GM12892 (cell line): Measurements from ENCODE around the gene ABCA7.
A peak's percentile ranks its signal among the peaks of the same experiment; 100 is the strongest.

Experiments
- DNase-seq: peaks from one replicate; pipeline ENCODE4 v3.0.0; 2011; ENCODE audit not compliant: insufficient read length
- FAIRE-seq: peaks from 2 replicates; lab custom pipeline; 2011; peaks lifted over from hg19 to GRCh38; lab: Jason Lieb, UNC
- POLR2A ChIP-seq: IDR thresholded peaks from 2 replicates; pipeline ENCODE4 v1.6.1; 2011; ENCODE audit warnings: low read depth, low read length, control low read depth
- POLR2AphosphoS5 ChIP-seq: IDR thresholded peaks from 2 replicates; pipeline ENCODE4 v1.6.1; 2011; ENCODE audit warnings: low read depth, low read length, control low read depth
- TAF1 ChIP-seq: IDR thresholded peaks from 2 replicates; pipeline ENCODE4 v1.6.1; 2011; ENCODE audit warnings: low read depth, mild to moderate bottlenecking, control low read depth, low read length, borderline replicate concordance

Gene ABCA7

DNA sequence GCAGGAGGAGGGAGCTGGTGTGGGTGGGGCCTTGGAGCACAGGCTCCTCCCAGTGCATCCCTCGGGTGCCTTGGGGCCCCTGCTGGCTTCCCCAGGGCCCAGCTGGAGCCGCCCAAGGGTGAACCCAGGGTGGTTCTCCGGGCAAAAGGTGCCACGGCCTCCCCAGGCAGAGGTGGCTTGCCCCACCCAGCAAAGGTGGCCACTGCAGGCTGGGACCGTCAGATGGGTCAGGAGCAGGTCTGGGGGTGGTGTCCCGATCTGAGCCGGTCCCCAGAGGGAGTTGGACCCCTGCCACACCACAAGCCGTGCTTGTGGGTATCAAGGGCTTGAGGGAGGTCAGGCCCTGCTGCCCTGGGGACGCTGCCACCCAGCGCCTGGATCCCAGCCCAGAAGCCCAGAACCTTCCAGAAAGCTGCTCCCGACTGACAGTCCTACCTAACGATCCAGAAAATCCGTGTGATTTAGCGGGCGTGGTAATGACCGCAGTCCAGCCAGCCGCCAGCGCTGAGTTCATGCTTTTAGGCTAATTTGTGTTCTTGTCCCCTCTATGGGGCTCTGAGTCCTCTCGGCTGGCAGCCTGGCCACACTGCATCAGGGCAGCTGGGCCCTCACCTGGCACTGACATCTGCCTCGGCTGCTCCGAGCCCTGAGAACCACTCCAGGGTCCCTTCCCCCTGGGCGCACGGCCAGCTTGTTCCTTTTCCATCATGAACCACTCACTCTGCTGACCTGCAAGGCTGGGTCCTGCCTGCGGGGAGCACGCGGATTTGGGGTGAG lies 44.7 kb upstream of the ABCA7 start:
- TF ChIP-seq POLR2A: no peak
- TF ChIP-seq POLR2AphosphoS5: no peak
- TF ChIP-seq TAF1: no peak
- DNase-seq (no peak), FAIRE-seq (no peak)

GRCh38 chr19:996051-996838 lies 43.7 kb upstream of the ABCA7 start:
- peak; percentile 17 for FAIRE-seq

DNA sequence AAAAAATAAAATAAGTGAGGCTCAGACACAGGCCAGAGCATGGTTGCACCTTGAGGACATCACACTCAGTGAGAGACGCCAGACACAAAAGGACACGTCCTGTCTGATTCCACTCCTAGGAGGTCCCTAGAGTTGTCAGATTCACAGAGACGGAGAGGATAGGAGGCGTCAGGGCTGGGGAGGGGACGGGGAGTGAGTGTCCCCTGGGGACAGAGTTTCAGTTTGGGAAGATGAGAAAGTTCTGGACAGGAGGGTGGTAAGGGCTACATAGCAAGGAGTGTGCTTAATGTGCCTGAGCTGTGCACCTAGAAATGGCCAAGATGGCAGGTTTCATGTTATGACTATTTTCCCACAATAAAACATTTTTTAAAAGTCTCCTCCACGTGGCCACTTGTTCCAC lies 41.8 kb upstream of the ABCA7 start:
- DNase-seq: no peak
- FAIRE-seq: no peak
- TF ChIP-seq POLR2AphosphoS5 (no peak), TAF1 (no peak), POLR2A (no peak)

More at GRCh38 chr19:996051-996838, 43.7 kb upstream of the ABCA7 start:
- TF ChIP-seq POLR2AphosphoS5: no peak; the same call in 1 of the 2 replicates
- TF ChIP-seq POLR2A: no peak; the same call in 1 of the 2 replicates
- no peak for TF ChIP-seq TAF1
- no peak for DNase-seq

- no peak for TF ChIP-seq TAF1
- TF ChIP-seq POLR2A: no peak
- FAIRE-seq (no peak), DNase-seq (no peak)
Measured at GRCh38 chr19:999379-999719, 40.6 kb upstream of the ABCA7 start.

DNA sequence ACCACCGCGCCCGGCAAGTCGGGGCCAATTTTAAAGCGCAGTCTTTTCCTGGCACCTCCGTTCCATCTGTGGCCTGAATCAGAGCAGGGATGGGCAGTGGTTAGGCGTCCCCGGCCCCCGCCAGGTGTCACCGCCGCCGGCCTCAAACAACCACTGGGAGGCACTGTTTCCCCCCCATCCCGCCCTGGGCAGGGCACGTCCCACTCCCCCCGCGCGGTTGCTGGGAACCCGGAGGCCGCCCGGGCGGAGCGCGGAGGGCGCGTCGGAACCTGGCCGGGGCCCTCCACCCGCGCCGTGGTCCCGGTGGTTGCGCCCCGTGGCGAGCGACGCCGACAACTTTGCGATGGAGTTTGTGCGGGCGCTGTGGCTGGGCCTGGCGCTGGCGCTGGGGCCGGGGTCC lies 39.8 kb upstream of the ABCA7 start, which contains the start of gene GRIN3B:
GRIN3B (plus strand) TSS at position 325 of the 400 bp plus-strand sequence; CDS start at position 344, 19 bp downstream.
- FAIRE-seq: no peak
- DNase-seq: peak; percentile 83
- TF ChIP-seq POLR2AphosphoS5 (no peak), POLR2A (no peak), TAF1 (no peak)

GRCh38 chr19:1000591-1001537 lies 39.0 kb upstream of the ABCA7 start:
- no peak for DNase-seq
- TF ChIP-seq POLR2AphosphoS5 (no peak), POLR2A (no peak), TAF1 (no peak)
- FAIRE-seq: no peak

DNA sequence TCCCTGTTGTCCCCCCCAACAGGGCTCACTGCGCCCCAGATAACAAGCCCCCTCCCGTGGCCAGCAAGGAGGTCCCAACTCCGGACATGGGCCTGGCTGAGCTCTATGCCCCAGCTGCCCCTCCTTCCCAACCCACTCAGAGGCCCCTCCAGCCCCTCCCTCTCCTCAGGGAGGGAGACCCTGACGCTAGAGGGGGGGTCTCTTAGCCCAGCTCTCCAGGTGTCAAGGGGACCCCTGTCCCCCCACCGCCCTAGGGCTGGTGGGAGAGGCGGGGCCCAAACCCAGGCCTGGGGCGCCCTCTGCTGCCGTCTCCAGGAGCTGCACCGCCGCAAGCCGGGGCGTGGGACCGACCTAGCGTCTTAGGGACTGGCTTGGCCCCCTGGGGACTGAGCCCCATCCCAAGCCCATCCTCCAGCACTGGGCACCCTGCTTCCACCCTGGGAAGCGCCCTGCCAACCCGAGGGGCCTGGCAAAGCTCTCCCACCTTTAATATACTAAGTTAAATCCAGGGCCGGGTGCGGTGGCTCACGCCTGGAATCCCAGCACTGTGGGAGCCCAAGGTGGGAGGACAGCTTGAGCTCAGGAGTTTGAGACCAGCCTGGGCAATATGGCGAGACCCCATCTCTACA lies 38.3 kb upstream of the ABCA7 start:
- peak; percentile 87 for DNase-seq

DNA sequence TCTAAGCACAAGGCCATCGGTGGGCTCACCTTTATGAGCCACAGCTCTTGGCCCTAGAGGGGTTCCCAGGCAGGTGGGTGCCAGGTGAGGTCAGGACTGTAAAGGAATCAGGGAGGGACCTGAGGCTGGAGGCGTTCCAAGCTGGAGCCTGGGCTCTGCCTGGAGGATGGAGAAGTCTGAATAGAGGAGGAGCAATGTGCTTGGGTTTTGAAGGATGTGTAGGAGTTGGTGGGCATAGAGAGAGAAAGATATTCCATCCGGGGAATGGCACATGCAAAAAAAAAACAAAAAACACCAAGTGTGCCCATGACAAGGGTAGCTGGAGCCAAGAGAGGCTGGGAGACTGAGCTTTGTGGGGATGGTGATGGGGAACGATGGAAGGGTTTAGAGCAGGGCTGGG lies 37.3 kb upstream of the ABCA7 start:
- no peak for FAIRE-seq

More for the DNA sequence above, 38.3 kb upstream of the ABCA7 start:
- peak; percentile 77 for FAIRE-seq
- TF ChIP-seq POLR2AphosphoS5: no peak
- TF ChIP-seq TAF1: no peak
- no peak for TF ChIP-seq POLR2A

GRCh38 chr19:1003283-1003682 lies 36.6 kb upstream of the ABCA7 start:
- TF ChIP-seq POLR2A: no peak
- TF ChIP-seq POLR2AphosphoS5: no peak
- no peak for TF ChIP-seq TAF1
- no peak for DNase-seq
- FAIRE-seq: no peak

More for the DNA sequence above, 37.3 kb upstream of the ABCA7 start:
- no peak for DNase-seq
- TF ChIP-seq TAF1 (no peak), POLR2AphosphoS5 (no peak)

GRCh38 chr19:1004204-1004802 lies 35.6 kb upstream of the ABCA7 start:
- TF ChIP-seq POLR2A (no peak), POLR2AphosphoS5 (no peak), TAF1 (no peak)
- FAIRE-seq (no peak), DNase-seq (no peak)
